Measurements from ENCODE around the gene PITRM1. TPM values are rescaled to one million over a fixed set of nuclear protein-coding genes. Genes with fewer than 3 reads are reported as not detected.

The PITRM1 gene
- total and polyA plus RNA-seq, 12 donors, result 61.8 to 107 (median 82.5) TPM

- DNase-seq (no peak), ATAC-seq (peak in 1 of 8 donors; percentile 13)
- no peak for TF ChIP-seq CTCF (IDR thresholded peaks at IDR 0.05)
- Histone ChIP-seq H3K9me3 (no peaks in the 10 kb centered on the region), H3K4me1 (peaks cover 0 to 6% (median 0%) of the 10 kb centered on the region in 9 donors), H3K36me3 (peaks cover 0 to 100% (median 63%) of the 10 kb centered on the region in 9 donors), H3K27ac (no peak overlapping the region), H3K4me3 (no peak overlapping the region), H3K27me3 (no peaks in the 10 kb centered on the region)
- 94% methylated on average over 9 of the region's 9 CpGs for WGBS, 2 donors
- intact Hi-C loops (cut with DNase I), result no loop called here
Measured at GRCh38 chr10:3162533-3162932, 10.0 kb downstream of the PITRM1 start.

- WGBS, 2 donors, result 70 to 78% methylated on average over 10 of the region's 10 CpGs
- H3K27ac ChIP-seq, result no peak overlapping the region
Measured at GRCh38 chr10:3159152-3159551, 13.4 kb downstream of the PITRM1 start.

GRCh38 chr10:3154666-3155065 is 17.9 kb downstream of the PITRM1 start:
- no peak for ATAC-seq
- no peak overlapping the region for H3K4me3 ChIP-seq

More at GRCh38 chr10:3159152-3159551, 13.4 kb downstream of the PITRM1 start:
- Histone ChIP-seq H3K4me1 (peaks cover 0 to 6% (median 0%) of the 10 kb centered on the region in 9 donors), H3K9me3 (no peaks in the 10 kb centered on the region), H3K36me3 (peaks cover 0 to 100% (median 54%) of the 10 kb centered on the region in 9 donors), H3K27me3 (no peaks in the 10 kb centered on the region), H3K4me3 (no peak overlapping the region)
- DNase-seq (no peak), ATAC-seq (peak in 7 of 8 donors; percentile 55 to 91 (median 73))
- TF ChIP-seq CTCF (IDR thresholded peaks at IDR 0.05), result no peak
- intact Hi-C loops (cut with DNase I), result no loop called here

GRCh38 chr10:3152566-3152935 is 20.0 kb downstream of the PITRM1 start:
- no peaks in the 10 kb centered on the region for H3K27me3 ChIP-seq
- DNase-seq (no peak), ATAC-seq (no peak)
- TF ChIP-seq CTCF (IDR thresholded peaks at IDR 0.05), result no peak
- H3K27ac ChIP-seq, result no peak overlapping the region
- intact Hi-C loops (cut with DNase I), result no loop called here
- WGBS, 2 donors, result 87 to 91% methylated on average over 9 of the region's 9 CpGs
- H3K4me1 ChIP-seq, result no peaks in the 10 kb centered on the region
- no peak overlapping the region for H3K4me3 ChIP-seq
- H3K36me3 ChIP-seq, result peaks cover 0 to 100% (median 64%) of the 10 kb centered on the region in 9 donors
- no peaks in the 10 kb centered on the region for H3K9me3 ChIP-seq

More at GRCh38 chr10:3154666-3155065, 17.9 kb downstream of the PITRM1 start:
- no peak overlapping the region for H3K27ac ChIP-seq
- H3K27me3 ChIP-seq, result no peaks in the 10 kb centered on the region
- 96% methylated on average over 10 of the region's 10 CpGs for WGBS, 2 donors
- intact Hi-C loops (cut with DNase I), result no loop called here
- no peak for TF ChIP-seq CTCF (IDR thresholded peaks at IDR 0.05)
- peaks cover 0 to 6% (median 0%) of the 10 kb centered on the region in 9 donors for H3K4me1 ChIP-seq
- H3K9me3 ChIP-seq, result no peaks in the 10 kb centered on the region
- H3K36me3 ChIP-seq, result peaks cover 0 to 100% (median 53%) of the 10 kb centered on the region in 9 donors
- no peak for DNase-seq

Measured in heart right ventricle (tissue), 16 donors.